ENCODE data around the gene MTG1.

Gene MTG1

GRCh38 chr10:133446979-133447378 is 53.0 kb downstream of the MTG1 start:
- DNase-seq (ENCODE audit: low read depth), result no peak
- no peak overlapping the region for H3K4me3 ChIP-seq (ENCODE audit: low read depth, low read length)
- no peak for TF ChIP-seq MAX (IDR thresholded peaks at IDR 0.05; ENCODE audit: low read depth, low read length)
- TF ChIP-seq CTCF (IDR thresholded peaks at IDR 0.05; ENCODE audit: low read depth, low read length), result no peak
- no peak for TF ChIP-seq MYC (IDR thresholded peaks at IDR 0.05; ENCODE audit: low read depth, low read length)
- no peak for TF ChIP-seq POLR2A (IDR thresholded peaks at IDR 0.05; ENCODE audit: extremely low read depth, insufficient read length)

- no peak for DNase-seq (ENCODE audit: low read depth)
- TF ChIP-seq POLR2A (IDR thresholded peaks at IDR 0.05; ENCODE audit: extremely low read depth, insufficient read length) (no peak), CTCF (IDR thresholded peaks at IDR 0.05; ENCODE audit: low read depth, low read length) (no peak), MAX (IDR thresholded peaks at IDR 0.05; ENCODE audit: low read depth, low read length) (no peak), MYC (IDR thresholded peaks at IDR 0.05; ENCODE audit: low read depth, low read length) (no peak)
- H3K4me3 ChIP-seq (ENCODE audit: low read depth, low read length), result no peak overlapping the region
Observed at GRCh38 chr10:133448120-133448519, 54.2 kb downstream of the MTG1 start.

- H3K4me3 ChIP-seq (ENCODE audit: low read depth, low read length), result no peak overlapping the region
- TF ChIP-seq CTCF (IDR thresholded peaks at IDR 0.05; ENCODE audit: low read depth, low read length) (no peak), POLR2A (IDR thresholded peaks at IDR 0.05; ENCODE audit: extremely low read depth, insufficient read length) (no peak), MAX (IDR thresholded peaks at IDR 0.05; ENCODE audit: low read depth, low read length) (no peak), MYC (IDR thresholded peaks at IDR 0.05; ENCODE audit: low read depth, low read length) (no peak)
- DNase-seq (ENCODE audit: low read depth), result no peak
Observed at GRCh38 chr10:133451346-133451745, 57.4 kb downstream of the MTG1 start.

GRCh38 chr10:133452453-133452852 is 58.5 kb downstream of the MTG1 start:
- TF ChIP-seq MAX (IDR thresholded peaks at IDR 0.05; ENCODE audit: low read depth, low read length) (no peak), POLR2A (IDR thresholded peaks at IDR 0.05; ENCODE audit: extremely low read depth, insufficient read length) (no peak)

GRCh38 chr10:133453516-133454203 is 59.7 kb downstream of the MTG1 start, which contains the start of gene SCART1:
SCART1 (plus strand) TSS chr10:133453945; CDS start chr10:133453998, 53 bp downstream.
- TF ChIP-seq CTCF (IDR thresholded peaks at IDR 0.05; ENCODE audit: low read depth, low read length), result peak; percentile 45
- TF ChIP-seq POLR2A (IDR thresholded peaks at IDR 0.05; ENCODE audit: extremely low read depth, insufficient read length), result peak; percentile 42
- TF ChIP-seq MYC (IDR thresholded peaks at IDR 0.05; ENCODE audit: low read depth, low read length), result no peak
- TF ChIP-seq MAX (IDR thresholded peaks at IDR 0.05; ENCODE audit: low read depth, low read length), result 0 out of 2 replicates have a peak, but pooled peaks have one; percentile 4
- peak within 1 kb of the TSS; percentile 6 for H3K4me3 ChIP-seq (ENCODE audit: low read depth, low read length)
- DNase-seq (ENCODE audit: low read depth), result peak; percentile 78

More at GRCh38 chr10:133452453-133452852, 58.5 kb downstream of the MTG1 start:
- no peak for DNase-seq (ENCODE audit: low read depth)
- no peak overlapping the region for H3K4me3 ChIP-seq (ENCODE audit: low read depth, low read length)

GRCh38 chr10:133454204-133454893 is 60.4 kb downstream of the MTG1 start:
- H3K4me3 ChIP-seq (ENCODE audit: low read depth, low read length), result peak overlapping the region; percentile 6
- DNase-seq (ENCODE audit: low read depth), result no peak
- no peak for TF ChIP-seq POLR2A (IDR thresholded peaks at IDR 0.05; ENCODE audit: extremely low read depth, insufficient read length)
- no peak for TF ChIP-seq CTCF (IDR thresholded peaks at IDR 0.05; ENCODE audit: low read depth, low read length)
- TF ChIP-seq MAX (IDR thresholded peaks at IDR 0.05; ENCODE audit: low read depth, low read length), result no peak
- no peak for TF ChIP-seq MYC (IDR thresholded peaks at IDR 0.05; ENCODE audit: low read depth, low read length)

Data from NB4 (cell line).